ENCODE measurements around the gene BST1.

Gene BST1

GRCh38 chr4:15702941-15703403 is at the start of gene BST1:
TSS of gene BST1 (plus strand) at chr4:15703065. CDS start at chr4:15703145, 80 bp downstream.
- DNase-seq = peak; percentile 6

- DNase-seq = no peak
Observed at GRCh38 chr4:15653420-15653819, 49.4 kb upstream of the BST1 start.

GRCh38 chr4:15653864-15654592 is 48.8 kb upstream of the BST1 start:
- DNase-seq = no peak

- DNase-seq = no peak
Observed at GRCh38 chr4:15654593-15655222, 48.2 kb upstream of the BST1 start.

- DNase-seq = peak; percentile 76
Observed at GRCh38 chr4:15655223-15656037, 47.4 kb upstream of the BST1 start, which contains the start of gene FBXL5. TSS of gene FBXL5 (minus strand) at chr4:15655357. CDS start at chr4:15655287, 70 bp downstream.

- DNase-seq = no peak
Observed at GRCh38 chr4:15656038-15656470, 46.8 kb upstream of the BST1 start.

GRCh38 chr4:15657366-15657765 is 45.5 kb upstream of the BST1 start:
- DNase-seq = no peak

GRCh38 chr4:15658136-15658770 is 44.6 kb upstream of the BST1 start:
- DNase-seq = no peak

GRCh38 chr4:15658781-15659180 is 44.1 kb upstream of the BST1 start:
- no peak for DNase-seq

GRCh38 chr4:15659768-15660570 is 42.9 kb upstream of the BST1 start:
- no peak for DNase-seq

- no peak for DNase-seq
Observed at GRCh38 chr4:15665753-15666365, 37.0 kb upstream of the BST1 start.

- no peak for DNase-seq
Observed at GRCh38 chr4:15667006-15667405, 35.9 kb upstream of the BST1 start.

- DNase-seq = no peak
Observed at GRCh38 chr4:15668566-15669435, 34.1 kb upstream of the BST1 start.

- DNase-seq = no peak
Observed at GRCh38 chr4:15670576-15670975, 32.3 kb upstream of the BST1 start.

- DNase-seq = no peak
Observed at GRCh38 chr4:15672101-15672500, 30.8 kb upstream of the BST1 start.

- DNase-seq = no peak
Observed at GRCh38 chr4:15673337-15673736, 29.5 kb upstream of the BST1 start.

- DNase-seq = no peak
Observed at GRCh38 chr4:15674046-15674445, 28.8 kb upstream of the BST1 start.

GRCh38 chr4:15674926-15675325 is 27.9 kb upstream of the BST1 start:
- DNase-seq = no peak

- no peak for DNase-seq
Observed at GRCh38 chr4:15675356-15675755, 27.5 kb upstream of the BST1 start.

GRCh38 chr4:15676039-15676438 is 26.8 kb upstream of the BST1 start:
- DNase-seq = no peak

- no peak for DNase-seq
Observed at GRCh38 chr4:15676899-15677298, 26.0 kb upstream of the BST1 start.
